Embryonic facial prominence (tissue), 1 donor: Measurements from ENCODE around the gene KCTD1.

Experiments
- DNase-seq: peaks from one replicate; pipeline ENCODE4 v3.0.0-alpha.2; 2016; ENCODE audit errors: extremely low spot score

KCTD1 gene

DNA sequence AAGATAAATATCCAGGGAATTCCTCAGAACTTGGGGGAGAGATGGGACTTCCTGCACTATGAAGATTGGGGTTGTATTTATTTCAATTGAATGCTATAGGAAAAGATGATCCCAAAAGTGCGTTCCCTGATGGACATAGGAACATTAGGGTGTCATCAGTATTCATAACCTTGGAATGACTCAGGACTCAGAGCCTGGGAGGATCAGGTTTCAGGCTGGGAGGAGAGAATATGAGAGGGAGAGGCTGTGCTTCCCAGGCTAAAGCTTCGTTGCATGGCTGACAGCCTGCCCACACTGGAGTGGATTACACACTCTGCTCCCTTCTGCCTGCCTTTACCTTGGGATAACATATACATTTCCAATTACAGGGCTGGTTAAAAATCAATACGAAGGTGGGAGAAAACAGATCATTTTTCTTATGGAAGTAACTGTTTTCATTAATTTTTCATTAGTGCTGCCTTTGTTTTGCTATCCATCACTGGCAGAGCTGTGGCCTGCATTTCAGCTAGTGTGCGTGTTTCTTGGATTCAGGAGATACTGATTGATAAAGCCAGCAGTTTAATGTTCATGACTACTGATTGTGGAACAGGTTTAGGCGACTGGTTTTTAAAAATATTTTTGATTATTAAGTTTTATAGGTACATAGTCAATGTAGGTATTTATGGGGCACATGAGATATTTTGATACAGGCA lies 118.7 kb downstream of the KCTD1 start:
- no peak for DNase-seq

DNA sequence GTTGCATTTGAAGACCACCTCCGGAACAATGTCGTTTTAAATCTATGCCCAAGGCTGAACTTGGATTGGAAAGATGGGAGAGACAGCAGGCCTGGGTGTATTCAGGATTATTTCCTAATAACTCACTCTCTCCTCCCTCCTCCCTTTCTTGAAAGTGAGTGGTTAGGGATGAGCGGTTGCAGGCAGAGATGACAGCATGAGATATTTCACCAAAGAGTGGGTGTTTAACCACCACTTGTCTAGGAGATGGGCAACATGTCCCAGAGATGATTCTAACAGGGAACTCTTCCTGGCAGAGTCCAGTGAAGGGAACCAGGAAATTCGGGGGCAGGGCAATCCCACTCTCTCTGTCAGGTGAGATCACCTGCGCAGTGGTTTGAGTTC lies 123.2 kb downstream of the KCTD1 start:
- DNase-seq = no peak

DNA sequence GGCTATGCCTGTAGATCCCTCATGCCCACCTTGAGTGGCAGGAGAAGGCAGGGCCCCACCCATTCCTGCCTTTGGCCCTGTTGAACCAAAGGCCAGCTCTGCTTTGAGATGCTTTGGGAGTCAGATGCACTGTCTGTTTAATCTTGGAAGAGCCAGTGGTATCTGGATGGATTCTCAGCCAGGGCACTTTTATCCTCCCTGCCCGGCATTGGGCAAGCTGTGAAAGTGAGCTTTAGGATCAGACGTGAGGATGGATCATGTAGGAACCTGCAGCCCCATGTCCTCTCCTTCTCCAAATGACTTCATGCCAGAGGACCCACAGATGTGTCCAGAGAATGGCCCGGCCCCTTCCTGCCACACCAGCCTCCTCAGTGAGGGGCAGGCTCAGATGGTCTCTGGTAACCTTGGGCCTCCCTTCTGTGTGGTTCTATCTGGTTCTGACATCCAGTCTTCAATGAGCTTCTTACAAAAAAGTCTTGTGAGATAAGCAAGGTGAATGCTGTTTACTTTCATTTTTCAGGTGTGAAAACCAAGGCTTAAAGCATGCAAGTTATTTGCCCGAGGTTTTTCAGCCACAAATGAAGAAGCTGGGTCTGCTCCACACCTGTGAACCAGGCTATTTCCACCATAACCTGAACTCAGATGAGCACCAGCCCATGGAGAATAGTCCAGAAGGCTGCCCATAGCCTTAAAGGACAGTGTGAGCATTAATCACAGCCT lies 123.8 kb downstream of the KCTD1 start:
- DNase-seq = no peak

DNA sequence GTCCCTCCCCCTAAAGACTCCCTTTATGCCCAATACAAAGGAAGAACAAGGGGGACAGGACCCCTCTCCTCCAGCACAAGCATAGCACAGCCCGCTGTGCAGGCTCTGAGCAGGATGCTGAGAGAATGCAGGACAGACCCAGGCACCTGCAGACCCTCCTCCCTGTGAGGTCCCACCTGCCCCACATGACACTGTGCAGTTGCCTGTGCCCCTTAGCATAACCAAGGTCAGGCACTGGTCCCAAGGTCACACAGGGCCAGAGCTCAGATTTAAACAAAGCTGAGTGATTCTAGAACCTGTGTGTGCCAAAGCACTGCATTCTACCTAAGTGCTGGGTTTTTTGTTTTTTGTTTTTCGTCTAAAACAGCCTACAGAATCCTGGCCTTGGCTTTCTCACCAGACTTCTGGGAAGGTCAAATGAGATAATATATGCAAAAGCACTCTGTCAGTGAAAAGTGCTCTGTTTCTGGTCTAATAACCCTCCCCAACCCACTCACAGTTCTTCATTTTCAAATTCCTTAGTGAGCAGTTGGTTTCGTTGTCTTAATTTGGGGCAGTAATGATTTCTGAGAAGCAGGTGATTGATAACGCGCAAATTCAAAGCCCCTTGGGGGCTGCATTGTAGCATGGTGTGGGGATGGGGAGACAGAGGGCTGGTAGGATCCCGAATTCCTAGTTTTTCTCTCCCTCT lies 125.7 kb downstream of the KCTD1 start:
- DNase-seq = no peak

DNA sequence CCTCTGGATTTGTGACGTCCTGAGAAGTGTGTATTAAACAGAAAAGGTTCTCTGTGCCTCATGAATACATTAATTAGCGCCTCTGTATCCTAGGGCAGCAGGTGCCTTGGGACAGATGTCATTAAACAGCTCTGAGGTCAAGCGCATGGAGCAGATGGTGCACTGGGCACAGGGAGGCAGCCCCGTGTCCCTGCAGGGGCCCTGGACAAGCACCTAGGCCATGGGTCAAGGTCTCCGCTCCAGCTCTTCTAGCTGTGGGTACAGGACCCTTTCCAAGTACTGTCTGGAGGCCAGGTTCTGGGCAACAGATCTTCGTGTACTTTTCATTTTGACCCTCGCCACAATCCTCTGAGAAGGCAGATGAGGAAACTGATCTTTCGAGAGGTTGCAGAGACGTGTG lies 126.4 kb downstream of the KCTD1 start:
- no peak for DNase-seq

DNA sequence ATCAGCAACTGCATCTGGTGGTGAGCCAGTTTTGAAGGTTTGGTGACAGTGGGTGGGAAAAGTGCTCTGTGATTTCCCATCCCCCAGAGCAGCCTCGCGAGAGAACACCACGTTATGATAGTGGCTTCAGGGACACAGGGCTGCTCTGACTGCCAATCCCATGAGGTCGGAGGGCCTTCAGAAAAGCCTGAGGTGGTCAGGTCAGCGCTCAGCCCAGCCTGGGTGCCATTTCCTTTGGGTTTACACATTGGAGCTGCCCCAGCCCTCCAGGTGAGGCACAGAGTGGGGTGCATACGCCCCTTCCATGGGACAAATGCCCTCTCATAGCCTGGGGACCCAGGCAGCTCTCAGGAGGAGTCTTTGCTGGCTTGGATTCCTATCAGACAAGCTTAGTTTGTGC lies 126.8 kb downstream of the KCTD1 start:
- no peak for DNase-seq

DNA sequence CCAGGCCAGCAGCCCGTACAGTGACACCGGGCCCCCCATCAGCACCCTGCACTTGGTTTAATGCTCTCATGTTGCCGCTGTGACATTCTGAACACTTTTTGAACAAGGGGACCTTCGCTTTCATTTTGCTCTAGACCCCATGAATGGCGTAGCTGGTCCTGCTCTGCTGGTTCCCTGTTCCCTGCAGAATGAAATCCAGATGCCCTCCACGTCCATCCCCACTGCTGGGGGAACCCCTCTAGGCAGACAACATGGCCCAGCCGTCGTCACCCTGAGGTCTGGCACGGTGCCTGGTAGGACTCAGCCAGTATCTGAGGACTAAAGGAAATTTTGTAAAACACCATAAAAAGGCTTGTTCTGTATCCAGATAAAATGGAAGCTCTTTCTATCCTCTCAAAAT lies 128.6 kb downstream of the KCTD1 start:
- no peak for DNase-seq

DNA sequence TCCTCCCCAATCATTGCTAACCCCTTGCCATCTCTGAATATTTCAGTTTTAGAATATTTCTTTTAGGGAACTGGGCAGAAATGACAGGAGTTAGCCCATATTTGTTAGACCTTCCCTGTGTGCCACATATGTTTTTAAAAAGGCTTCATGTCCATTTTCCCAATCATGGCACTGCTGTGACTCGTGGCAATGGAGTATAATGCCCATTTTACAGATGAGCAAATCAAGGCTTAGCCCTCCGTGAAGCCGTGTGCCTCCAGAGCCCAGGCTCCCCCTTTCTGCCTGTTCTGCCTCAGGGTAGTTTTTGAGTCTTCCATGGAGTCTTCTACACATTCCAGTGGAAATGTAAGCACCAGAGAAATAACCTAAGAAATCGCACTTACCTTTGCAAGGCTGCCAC lies 130.1 kb downstream of the KCTD1 start:
- no peak for DNase-seq

DNA sequence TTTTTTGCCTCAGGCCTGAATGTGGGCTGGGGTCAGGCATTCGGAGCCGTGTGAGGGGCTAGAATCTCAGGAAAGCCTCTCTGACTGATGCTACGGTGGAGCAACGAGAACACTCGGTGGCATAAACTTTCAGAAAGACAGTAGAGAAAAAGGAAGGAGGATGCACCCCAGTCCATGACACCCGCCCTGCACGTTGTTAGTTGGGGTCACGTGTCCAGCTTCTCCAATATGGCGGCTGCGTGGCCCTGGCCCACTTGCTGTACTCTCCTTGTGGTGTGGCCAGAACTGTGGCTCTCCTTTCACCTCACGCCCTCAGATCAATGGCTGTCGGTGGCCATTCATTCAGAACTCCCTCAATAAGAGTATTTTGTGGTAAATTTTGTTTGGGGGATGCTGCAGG lies 131.2 kb downstream of the KCTD1 start:
- no peak for DNase-seq

DNA sequence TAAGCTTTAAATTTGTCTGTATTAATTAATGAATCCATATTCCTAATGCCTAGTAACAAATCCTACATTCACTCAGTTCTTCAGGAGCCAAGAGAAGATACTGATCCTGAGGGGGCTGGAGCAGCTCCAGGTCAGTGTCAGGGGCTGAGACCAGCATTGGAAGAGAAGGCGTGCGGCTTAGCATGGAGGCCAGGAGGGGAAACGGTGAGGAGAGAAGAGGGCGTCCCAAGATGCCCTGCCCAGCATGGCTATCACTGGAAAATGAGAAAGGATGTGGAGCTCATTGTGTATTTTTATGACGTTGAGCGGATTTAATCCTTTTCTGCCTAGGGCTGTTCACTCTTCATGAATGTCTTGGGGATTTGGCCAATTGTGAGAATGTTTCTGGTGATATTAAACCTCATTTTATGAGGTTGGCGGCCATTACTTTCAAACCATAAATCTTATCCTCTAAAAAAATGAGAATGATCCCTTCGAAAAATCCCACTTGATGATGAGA lies 131.7 kb downstream of the KCTD1 start:
- no peak for DNase-seq

DNA sequence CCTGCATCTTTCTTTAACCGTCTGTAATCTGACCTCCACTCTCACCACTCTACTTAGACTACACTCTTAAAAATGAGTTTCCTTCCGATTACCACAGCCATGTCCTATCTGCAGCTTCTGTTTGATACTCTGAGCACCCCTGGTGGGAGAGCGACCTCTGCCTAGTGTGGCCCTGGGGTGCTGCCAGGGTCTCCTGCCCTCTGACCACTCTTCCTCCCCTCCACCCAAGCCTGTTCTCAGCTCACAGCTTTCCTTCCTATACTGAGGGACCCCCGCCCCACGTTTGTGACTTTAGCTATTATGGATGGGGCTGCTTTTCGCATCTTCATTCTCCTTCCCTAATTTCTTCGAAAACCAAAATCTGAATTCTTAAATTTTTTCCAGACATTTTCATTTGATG lies 132.7 kb downstream of the KCTD1 start:
- no peak for DNase-seq

DNA sequence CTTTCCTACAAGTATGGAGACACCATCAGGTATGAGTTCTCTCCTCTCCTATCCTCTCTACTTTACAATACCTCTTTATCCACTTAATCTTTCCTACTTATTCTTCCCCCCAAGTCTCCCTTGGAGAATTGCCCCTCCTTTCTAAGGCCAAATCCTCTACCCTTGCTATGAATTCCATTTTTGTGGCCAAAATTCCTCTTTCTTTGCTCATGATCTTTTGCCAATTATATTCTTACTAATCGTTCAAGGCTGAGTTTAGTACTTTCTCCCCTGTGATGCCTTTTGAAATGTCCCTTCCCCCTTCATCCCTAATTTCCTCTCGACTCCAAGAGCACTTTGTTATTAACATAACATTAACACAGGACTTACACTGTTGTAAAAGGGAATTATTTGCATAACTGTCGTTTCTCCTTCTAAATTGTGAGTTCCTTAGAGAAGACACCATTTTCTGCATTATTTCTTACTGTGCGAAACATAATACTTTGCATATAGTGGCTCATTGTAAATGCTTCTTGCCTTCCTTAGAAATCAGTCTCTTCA lies 133.4 kb downstream of the KCTD1 start:
- DNase-seq = no peak

DNA sequence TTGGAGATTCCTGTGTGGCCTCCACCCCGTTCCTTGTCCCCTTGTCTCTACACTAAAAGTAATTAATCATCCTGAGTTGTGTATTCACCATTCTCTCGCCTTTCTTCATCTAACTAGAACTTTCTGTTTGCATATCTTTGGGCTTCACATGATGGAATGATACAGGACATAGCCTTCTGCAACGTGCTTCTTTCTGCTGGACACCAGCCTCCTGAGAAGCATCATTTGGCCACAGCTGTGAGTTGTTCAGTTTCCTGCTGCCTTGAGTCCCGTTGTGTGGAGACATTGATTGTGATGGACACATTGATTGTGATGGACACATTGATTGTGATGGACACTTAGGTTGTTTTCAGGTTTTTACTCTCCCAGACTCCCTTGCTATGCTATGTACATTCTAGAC lies 139.3 kb downstream of the KCTD1 start:
- DNase-seq = no peak

DNA sequence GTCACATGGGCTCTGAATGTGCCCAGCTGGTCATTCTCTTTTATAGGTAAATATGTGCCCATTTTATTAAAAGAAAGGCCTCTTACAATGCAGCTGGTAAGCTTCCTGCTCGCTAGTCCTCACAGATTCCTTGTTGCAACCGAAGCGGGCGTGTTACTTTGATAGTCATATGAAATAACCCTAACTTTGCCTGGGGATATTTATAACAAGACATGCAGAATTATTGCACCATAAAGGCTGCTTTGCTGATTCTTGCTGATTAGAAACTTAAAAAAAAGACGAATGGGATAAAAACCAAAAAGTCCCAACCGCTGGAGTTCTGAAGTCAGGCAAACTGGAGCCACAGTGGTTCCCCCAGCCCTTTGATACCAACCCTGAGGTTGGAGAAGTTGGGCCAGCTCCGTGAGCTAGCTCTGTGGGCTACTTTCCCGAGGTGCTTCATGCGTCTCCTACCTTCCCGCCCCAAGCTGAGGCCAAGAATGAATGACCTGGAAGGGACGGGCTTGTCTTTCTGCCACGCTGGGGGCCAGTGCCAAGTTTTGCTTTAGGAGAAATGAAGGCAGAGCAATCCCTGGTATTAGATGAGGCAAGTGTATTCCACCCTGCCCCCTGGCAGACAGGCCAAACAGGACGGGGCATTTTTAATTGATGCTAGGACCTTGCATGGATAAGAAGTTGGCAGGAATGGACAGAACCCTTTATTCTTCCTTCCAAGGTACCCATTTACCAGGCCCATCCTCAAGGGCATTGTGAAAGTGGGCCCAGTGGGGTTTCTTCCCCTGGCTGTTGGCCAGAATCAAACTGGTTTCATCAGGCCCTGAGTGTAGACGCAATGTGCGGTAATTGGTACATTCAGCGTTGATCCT lies 140.4 kb downstream of the KCTD1 start:
- no peak for DNase-seq

DNA sequence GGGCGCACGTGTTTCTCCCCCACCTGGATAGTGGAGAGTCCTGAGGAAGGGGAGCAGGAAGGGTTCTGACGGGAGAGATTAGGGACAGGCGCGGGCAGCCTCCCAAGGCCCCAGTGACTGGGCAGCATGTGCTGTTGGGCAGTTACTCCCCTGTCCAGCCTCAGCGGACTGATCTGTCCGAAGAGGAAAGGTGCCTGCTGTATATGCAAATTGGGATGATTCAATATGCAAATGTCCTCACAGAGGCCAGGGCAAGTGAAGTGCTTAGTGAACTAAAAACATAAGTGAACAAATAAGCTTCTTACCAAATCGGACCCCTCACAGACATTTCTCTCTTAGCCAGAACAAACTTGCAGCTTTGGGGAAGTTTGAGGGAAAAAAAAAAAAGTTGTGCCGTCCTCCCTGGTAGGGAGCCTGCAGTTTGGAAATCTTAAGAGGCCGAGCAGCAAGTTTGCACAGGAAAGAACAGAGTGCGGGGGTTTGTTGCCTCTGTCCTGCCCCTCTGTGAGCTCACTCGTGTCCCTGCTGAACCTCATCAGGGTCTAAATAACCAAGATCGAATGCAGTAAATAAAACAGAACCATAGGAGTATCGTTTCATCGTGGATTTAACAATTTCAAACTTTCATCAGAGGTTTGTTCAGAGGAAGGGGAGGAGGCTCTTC lies 141.4 kb downstream of the KCTD1 start:
- DNase-seq = no peak

DNA sequence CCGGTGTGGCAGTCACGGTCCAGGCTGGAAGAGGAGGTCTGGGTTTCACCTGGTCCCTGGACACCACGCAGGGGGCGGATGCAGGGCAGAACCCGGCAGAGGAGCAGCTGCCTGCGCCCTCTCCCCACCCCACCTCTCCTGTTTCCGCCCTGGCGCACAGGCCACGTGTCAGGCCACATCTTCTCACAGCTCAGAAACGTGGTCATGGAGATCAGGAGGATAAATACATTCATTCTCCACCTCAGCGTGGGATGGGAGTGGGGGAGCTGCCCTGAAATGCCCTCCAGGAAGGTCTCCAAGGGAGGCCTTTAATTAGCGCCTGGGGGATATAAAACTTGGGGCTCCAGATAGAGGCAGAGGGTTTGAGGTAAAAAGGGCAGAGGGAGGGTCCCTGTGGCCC lies 142.0 kb downstream of the KCTD1 start:
- no peak for DNase-seq

DNA sequence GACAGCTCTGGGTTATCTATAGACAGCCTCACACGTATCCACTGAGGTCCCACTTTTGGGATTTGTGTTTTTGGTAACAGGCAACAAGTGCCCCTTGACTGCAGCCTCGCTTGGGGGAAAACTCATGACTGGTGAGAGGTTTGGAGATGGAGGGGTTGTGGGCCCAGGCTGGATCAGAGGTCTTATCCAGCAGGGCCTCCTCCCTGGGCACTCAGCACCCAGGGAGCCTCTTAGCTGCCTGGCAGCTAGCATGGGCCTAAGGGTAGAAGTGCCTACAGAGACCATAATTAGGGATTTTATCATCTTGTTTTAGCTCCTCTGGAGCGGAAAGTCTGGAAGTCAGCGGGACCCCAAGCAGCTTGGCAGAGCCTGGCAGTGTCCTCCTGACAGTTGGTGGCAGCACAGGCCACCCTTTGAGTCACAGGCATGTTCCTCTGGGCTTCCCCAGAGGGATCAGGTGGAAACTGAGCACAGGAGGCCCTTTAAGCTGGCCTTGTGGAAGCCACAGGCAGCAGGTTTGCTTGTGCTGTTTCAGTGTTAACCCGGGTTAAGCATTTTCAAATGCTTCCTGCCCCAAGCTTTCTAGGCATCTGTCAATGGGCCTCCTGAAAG lies 143.1 kb downstream of the KCTD1 start:
- no peak for DNase-seq
